ENCODE results near the gene CDADC1. TPM values are rescaled to one million over a fixed set of nuclear protein-coding genes. Genes with fewer than 3 reads are reported as not detected.

The CDADC1 gene
- total and polyA plus RNA-seq, 4 donors, result 3.0 to 6.1 (median 4.5) TPM

DNA sequence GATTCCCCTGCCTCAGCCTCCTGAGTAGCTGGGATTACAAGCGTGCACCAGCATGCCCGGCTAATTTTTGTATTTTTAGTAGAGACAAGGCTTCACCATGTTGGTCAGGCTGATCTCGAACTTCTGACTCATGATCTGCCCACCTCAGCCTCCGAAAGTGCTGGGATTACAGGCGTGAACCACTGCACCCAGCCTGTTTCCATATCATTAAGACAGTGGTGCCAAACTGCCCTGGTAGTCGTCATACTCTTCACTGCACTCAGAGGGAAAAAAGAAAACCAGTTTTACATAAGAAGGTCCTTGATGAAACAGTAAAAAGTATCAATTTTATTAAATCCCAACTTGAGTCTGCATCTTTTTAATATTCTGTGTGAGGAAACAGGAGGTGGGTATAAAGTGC lies 14.9 kb downstream of the CDADC1 start (continued):
- TF ChIP-seq RXRA (IDR thresholded peaks at IDR 0.05) (no peak), JUND (IDR thresholded peaks at IDR 0.05) (no peak), SP1 (IDR thresholded peaks at IDR 0.05) (no peak), NR2F2 (IDR thresholded peaks at IDR 0.05) (no peak), YY1 (IDR thresholded peaks at IDR 0.05) (no peak)
- TF ChIP-seq, protein P1, sequence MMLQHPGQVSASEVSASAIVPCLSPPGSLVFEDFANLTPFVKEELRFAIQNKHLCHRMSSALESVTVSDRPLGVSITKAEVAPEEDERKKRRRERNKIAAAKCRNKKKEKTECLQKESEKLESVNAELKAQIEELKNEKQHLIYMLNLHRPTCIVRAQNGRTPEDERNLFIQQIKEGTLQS (IDR thresholded peaks at IDR 0.05), result no peak

DNA sequence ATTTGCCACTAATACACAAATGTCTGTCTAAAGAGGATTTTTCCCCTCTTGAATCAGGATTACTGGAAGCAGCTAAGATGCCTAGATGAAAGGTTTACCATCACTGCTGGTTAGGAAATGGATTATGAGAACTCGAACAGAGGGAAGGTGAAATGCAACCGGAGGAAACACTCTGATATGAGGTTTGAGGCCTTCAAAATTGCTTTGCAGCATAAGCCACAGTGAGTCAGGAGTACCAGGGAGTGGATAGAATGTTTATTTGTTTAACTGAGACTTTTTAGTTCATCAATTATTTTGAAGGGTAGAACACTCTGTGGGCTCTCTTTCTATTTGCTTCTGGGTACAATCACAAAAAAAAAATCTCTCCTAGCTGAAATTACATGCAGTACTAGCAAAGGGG lies 18.1 kb downstream of the CDADC1 start:
- Histone ChIP-seq H3K36me3 (ENCODE audit: control insufficient read depth in 4 of 4, insufficient read depth in 3 of 4, low read depth in 1 of 4, low read length in 3 of 4) (peaks cover 2 to 25% (median 15%) of the 10 kb centered on the region in 4 donors), H3K27ac (ENCODE audit: low read depth in 1 of 2, low read length in 2 of 2) (no peak overlapping the region), H3K4me1 (ENCODE audit: control insufficient read depth in 4 of 4, insufficient read depth in 4 of 4, low read length in 3 of 4) (no peaks in the 10 kb centered on the region), H3K9me3 (ENCODE audit: control insufficient read depth in 4 of 4, low read length in 3 of 4) (no peaks in the 10 kb centered on the region), H3K4me3 (ENCODE audit: low read depth in 1 of 3, low read length in 3 of 3) (no peak overlapping the region), H3K9ac (ENCODE audit: low read depth in 1 of 2, low read length in 2 of 2) (no peak overlapping the region), H3K27me3 (ENCODE audit: control insufficient read depth in 4 of 4, insufficient read depth in 4 of 4, low read length in 3 of 4) (no peaks in the 10 kb centered on the region)
- DNase-seq (ENCODE audit: low spot score), result no peak
- TF ChIP-seq, protein P1 (IDR thresholded peaks at IDR 0.05), result no peak
- no peak for TF ChIP-seq RAD21 (IDR thresholded peaks at IDR 0.05)
- no peak for TF ChIP-seq HNF4A (conservative IDR thresholded peaks at IDR 0.05)
- TF ChIP-seq, protein P2, sequence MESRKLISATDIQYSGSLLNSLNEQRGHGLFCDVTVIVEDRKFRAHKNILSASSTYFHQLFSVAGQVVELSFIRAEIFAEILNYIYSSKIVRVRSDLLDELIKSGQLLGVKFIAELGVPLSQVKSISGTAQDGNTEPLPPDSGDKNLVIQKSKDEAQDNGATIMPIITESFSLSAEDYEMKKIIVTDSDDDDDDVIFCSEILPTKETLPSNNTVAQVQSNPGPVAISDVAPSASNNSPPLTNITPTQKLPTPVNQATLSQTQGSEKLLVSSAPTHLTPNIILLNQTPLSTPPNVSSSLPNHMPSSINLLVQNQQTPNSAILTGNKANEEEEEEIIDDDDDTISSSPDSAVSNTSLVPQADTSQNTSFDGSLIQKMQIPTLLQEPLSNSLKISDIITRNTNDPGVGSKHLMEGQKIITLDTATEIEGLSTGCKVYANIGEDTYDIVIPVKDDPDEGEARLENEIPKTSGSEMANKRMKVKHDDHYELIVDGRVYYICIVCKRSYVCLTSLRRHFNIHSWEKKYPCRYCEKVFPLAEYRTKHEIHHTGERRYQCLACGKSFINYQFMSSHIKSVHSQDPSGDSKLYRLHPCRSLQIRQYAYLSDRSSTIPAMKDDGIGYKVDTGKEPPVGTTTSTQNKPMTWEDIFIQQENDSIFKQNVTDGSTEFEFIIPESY (IDR thresholded peaks at IDR 0.05), result no peak
- TF ChIP-seq YY1 (IDR thresholded peaks at IDR 0.05), result no peak
- TF ChIP-seq EGR1 (IDR thresholded peaks at IDR 0.05; ENCODE audit: low read depth in 2 of 2), result no peak
- no peak for TF ChIP-seq FOXA2 (IDR thresholded peaks at IDR 0.05)
- no peak for TF ChIP-seq RXRA (IDR thresholded peaks at IDR 0.05)
- no peak for TF ChIP-seq GABPA (IDR thresholded peaks at IDR 0.05 in 1 of 2, conservative IDR thresholded peaks at IDR 0.05 in 1 of 2)
- WGBS, result 82% methylated on average over 2 of the region's 2 CpGs

DNA sequence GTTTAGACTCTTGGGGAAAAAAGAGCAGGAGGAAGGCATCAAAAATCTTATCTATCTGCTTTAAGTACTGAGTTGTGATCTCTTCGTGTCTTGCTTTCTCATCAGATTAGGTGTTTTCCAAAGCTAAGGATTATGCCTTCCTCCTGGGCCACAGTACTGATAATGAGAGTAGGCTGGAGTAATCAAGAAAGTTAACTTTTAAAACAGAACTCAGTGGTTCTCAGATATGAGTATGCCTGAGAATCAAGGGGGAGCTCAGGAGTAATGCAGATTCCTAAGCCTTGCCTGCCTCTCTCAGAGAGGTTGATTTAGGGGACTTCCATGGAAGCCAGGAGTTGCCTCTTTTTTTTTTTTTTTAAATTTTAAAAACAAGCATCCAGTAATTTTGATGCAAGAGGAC lies 23.5 kb downstream of the CDADC1 start:
- H3K36me3 ChIP-seq (ENCODE audit: control insufficient read depth in 4 of 4, insufficient read depth in 3 of 4, low read depth in 1 of 4, low read length in 3 of 4), result peaks cover 2 to 13% (median 8%) of the 10 kb centered on the region in 4 donors
- WGBS, result 83% methylated on average over 1 of the region's 1 CpG
- DNase-seq (ENCODE audit: low spot score), result no peak

More for the DNA sequence above, 23.5 kb downstream of the CDADC1 start:
- no peak overlapping the region for H3K27ac ChIP-seq (ENCODE audit: low read depth in 1 of 2, low read length in 2 of 2)
- no peaks in the 10 kb centered on the region for H3K27me3 ChIP-seq (ENCODE audit: control insufficient read depth in 4 of 4, insufficient read depth in 4 of 4, low read length in 3 of 4)
- H3K4me1 ChIP-seq (ENCODE audit: control insufficient read depth in 4 of 4, insufficient read depth in 4 of 4, low read length in 3 of 4), result no peaks in the 10 kb centered on the region
- no peak overlapping the region for H3K4me3 ChIP-seq (ENCODE audit: low read depth in 1 of 3, low read length in 3 of 3)
- no peak for TF ChIP-seq NR2F2 (IDR thresholded peaks at IDR 0.05)
- TF ChIP-seq RAD21 (IDR thresholded peaks at IDR 0.05), result no peak
- TF ChIP-seq, protein P2 (IDR thresholded peaks at IDR 0.05), result no peak
- no peak for TF ChIP-seq EGR1 (IDR thresholded peaks at IDR 0.05; ENCODE audit: low read depth in 2 of 2)
- H3K9me3 ChIP-seq (ENCODE audit: control insufficient read depth in 4 of 4, low read length in 3 of 4), result no peaks in the 10 kb centered on the region
- H3K9ac ChIP-seq (ENCODE audit: low read depth in 1 of 2, low read length in 2 of 2), result no peak overlapping the region
